ENCODE measurements around the gene HMCES.

Gene HMCES, protein sequence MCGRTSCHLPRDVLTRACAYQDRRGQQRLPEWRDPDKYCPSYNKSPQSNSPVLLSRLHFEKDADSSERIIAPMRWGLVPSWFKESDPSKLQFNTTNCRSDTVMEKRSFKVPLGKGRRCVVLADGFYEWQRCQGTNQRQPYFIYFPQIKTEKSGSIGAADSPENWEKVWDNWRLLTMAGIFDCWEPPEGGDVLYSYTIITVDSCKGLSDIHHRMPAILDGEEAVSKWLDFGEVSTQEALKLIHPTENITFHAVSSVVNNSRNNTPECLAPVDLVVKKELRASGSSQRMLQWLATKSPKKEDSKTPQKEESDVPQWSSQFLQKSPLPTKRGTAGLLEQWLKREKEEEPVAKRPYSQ

GRCh38 chr3:129278439-129278965, at the start of gene HMCES:
TSS of gene HMCES (plus strand) at chr3:129278870. CDS start at chr3:129279733, 863 bp downstream.
- DNase-seq (ENCODE audit: low read depth in 3 of 3), result peak; percentile 80 to 97 (median 86)

DNA sequence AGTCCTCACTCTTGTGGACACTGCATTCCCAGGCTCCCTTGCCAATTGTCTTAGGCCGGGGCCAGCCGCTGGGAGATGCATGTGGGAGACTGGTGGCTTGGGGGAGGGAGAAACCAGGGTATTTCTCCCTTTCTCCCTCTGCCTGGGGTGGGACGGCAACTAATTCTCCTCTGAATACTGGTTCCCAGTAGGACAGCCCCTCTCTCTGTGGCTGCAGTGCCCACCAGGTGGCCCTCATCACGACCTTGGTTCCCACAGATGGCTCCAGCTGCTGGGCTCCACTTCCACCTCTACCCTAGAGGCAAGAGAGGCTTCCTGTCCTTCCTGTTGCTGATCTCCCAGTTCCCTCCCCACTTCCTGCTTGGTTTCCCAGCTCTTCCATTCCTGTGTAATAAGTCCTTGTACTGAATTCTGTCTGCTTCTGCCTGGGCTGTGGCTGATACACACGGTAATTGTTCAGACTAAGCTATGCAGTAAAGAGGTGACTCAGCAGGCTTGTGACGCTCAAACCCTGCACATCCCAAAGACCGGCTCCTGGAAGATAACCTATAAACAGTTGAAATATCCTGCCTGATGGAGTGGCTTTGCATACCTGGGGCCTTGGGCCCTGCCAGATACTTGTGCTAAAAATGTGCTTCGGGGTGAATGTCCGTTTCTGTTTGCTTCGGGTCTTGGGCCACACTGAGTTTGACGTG, 49.6 kb upstream of the HMCES start:
- DNase-seq (ENCODE audit: low read depth in 3 of 3), result no peak

DNA sequence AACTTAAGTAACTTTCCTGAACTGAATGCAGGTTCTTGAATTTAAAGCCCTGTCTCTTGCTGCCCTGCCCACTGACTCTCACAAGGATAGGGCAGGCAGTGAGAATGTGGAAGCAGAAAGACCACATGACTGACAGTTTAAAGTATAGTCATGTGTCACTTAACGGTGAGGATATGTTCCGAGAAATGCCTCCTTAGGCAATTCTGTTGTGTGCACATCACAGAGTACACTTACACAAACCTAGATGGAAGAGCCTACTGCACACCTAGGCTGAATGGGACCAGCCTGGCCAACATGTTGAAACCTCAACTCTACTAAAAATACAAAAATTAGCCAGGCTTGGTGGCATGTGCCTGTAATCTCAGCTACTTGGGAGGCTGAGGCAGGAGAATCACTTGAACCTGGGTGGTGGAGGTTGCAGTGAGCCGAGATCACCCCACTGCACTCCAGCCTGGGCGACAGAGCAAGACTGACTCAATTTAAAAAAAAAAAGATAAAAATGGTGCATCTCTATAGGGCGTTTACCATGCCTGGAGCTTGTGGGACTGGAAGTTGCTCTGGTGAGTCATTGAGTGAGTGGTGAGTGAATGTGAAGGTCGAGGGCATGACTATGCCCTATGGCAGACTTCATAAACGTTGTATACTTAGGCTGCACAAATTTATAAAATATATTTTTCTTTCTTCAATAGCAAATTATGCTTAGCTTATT, 48.2 kb upstream of the HMCES start:
- peak in 1 of 3 donors; percentile 30 for DNase-seq (ENCODE audit: low read depth in 3 of 3)

DNA sequence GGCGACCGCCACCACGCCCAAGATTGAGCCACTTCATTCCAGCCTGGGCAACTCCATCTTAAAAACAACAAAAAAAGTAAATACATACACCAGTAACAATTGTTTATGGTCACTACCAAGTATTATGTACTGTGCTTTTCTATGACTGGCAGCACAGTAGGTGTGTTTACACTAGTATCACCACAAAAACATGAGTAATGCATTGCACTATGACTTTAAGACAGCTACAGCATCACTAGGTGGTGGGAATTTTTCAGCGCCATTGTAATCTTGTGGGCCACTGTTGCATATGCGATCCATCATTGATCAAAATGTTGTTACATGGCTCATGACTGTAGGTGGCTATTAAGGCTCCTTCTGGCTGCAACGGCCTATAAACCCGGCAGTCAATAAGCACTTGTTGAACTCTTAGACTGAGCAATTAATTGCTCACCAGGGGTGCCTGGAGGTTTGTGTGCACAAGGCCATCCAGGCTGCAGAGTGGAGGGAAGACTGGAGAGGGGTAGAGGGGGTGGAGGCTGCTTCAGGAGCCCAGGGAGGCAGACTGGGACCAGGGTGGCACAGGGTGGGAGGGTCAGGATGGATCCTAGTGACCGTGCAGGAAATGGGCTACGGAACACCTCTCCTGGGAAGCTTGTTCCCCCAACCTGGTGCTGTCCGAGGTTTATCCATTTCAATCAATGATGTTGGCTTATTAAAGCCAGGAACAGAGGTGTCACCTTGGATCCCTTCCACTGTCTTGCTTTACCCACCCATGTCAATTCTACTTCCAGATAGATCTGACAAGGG, 47.1 kb upstream of the HMCES start:
- no peak for DNase-seq (ENCODE audit: low read depth in 3 of 3)

DNA sequence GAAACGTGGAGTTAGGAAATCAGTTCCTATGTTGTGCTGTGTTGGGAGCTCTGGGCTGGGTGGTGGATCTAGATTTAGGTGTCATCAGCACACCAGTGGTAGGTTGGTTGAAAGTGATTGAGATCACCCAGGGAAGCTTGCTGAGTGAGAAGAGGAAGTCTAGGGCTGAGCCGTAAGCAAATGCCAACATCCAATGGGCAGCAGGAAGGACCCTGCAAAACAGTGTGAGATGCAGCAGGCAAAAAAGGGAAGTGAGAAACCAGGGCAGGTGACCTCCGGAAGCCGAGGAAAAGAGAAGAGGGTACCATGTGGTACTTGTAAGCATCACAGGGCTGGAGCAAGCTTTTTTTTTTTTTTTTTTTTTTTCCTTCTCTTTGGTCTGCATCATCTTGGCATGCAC, 45.1 kb upstream of the HMCES start:
- DNase-seq (ENCODE audit: low read depth in 3 of 3), result no peak

DNA sequence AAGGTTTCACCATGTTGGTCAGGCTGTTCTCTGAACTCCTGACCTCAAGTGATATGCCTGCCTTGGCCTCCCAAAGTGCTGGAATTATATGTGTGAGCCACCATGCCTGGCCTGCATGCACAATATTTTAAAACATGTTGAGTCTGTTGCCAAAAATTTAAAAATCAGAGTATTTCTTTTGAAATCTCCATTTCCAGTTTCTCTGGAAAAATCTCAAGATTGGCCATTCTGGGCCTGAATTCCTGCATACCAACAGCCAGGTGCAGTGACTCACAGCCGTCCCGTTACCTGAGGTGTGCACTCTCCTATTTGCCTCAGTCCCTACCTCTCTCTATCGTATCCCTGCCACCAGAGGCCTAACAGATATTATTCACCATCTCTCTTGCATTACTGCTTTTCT, 44.2 kb upstream of the HMCES start:
- DNase-seq (ENCODE audit: low read depth in 3 of 3), result no peak

DNA sequence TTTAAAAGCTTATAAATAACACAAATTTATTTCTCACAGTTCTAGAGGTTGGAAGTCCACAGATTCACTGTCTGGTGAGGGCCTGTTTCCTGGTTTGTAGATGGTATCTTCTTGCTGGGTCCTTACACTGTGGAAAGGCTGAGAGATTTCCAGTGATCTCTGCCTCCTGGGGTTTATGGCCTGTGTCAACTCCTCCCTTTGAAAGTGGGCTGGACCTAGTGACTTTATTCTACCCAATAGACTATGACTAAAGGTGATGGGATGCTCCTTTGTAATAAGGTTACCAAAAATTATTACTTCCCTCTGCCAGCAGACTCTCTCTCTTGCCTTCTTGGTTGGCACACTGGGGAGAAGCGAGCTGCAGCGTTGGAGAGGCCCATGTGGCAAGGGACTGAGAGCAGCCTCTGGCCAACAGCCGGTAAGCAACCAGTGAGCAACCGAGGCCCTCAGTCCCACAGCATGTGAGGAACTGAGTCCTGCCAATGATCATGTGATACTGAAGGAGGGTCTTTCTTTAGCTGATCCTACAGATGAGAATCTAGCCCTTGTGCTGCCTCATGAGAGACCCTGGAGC, 43.2 kb upstream of the HMCES start:
- DNase-seq (ENCODE audit: low read depth in 3 of 3), result no peak

GRCh38 chr3:129238945-129239705, 39.5 kb upstream of the HMCES start:
- no peak for DNase-seq (ENCODE audit: low read depth in 3 of 3)

DNA sequence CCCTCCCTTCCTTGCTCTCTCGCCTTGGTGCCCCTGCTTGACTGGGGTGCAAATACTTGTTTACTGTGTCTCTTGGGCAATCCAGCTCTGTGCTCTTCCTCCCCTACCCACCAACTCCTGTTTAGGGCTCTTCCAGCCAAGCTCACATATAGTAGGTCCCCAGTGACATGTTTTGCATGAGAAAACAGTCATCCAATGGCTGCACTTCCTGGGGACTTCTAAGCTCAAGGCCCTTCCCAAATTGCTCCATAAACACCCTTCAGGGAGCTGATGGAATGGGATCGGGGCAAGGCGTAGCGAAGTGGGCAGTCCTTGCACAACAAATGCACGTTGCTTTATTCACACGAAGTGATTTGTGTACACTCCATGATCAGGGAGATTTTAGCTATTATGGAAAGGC, 38.7 kb upstream of the HMCES start:
- DNase-seq (ENCODE audit: low read depth in 3 of 3), result no peak

DNA sequence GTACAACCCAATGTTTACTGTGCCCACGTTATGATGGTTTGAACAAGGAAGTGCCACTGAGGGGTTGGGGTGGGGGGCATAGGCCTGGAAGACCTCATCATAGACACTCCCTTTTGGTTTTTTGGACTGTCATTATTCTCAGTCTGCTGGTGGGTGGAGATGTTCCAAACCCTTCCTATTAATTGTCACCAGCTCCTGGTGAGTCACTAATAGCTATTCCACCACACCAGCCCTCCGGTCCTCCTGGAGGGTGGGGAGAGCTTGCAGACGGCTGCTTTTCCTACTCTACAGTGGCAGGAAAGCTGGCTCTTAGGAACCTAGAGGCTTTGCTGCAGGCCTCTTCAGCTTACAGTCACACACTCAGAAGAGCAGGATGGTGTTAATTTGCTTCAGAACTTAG, 38.2 kb upstream of the HMCES start:
- DNase-seq (ENCODE audit: low read depth in 3 of 3), result no peak

DNA sequence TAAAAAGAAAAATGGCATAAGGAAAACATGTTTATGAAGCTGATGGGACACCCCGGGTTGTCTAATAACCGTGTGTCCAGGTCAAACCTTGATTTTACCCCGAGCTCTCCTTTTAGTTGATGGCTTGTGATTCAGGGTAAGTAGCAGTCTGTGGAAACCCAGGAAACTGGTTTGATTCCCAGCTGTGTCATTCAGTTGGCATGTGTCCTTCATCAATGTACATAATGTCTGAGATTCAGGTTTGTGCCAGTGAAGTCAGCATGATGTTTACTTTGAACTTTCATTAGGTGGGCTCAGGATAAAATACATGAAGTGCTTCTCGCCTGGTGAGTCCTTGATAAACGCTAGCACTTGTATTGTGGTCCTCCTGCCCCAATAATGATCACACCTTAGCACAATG, 33.5 kb upstream of the HMCES start:
- no peak for DNase-seq (ENCODE audit: low read depth in 3 of 3)

GRCh38 chr3:129245641-129246306, 32.9 kb upstream of the HMCES start:
- DNase-seq (ENCODE audit: low read depth in 3 of 3), result peak; percentile 25 to 63 (median 62)

DNA sequence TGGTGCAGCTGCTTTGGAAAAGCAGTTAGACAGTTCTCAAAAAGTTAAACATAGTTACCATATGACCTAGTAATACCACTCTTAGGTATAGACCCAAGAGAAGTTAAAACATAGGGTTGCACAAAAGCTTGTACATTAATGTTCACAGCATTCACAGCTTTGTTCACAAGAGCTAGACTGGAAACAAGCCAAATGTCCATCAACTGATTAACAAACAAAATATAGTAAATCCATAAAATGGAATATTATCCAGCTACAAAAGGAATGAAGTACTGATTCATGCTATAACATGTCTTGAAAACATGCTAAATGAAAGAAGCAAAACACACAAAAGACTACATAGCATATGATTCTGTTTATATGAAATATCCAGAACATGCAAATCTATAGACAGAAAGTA, 32.0 kb upstream of the HMCES start:
- no peak for DNase-seq (ENCODE audit: low read depth in 3 of 3)

GRCh38 chr3:129248286-129248979, 30.2 kb upstream of the HMCES start:
- no peak for DNase-seq (ENCODE audit: low read depth in 3 of 3)

DNA sequence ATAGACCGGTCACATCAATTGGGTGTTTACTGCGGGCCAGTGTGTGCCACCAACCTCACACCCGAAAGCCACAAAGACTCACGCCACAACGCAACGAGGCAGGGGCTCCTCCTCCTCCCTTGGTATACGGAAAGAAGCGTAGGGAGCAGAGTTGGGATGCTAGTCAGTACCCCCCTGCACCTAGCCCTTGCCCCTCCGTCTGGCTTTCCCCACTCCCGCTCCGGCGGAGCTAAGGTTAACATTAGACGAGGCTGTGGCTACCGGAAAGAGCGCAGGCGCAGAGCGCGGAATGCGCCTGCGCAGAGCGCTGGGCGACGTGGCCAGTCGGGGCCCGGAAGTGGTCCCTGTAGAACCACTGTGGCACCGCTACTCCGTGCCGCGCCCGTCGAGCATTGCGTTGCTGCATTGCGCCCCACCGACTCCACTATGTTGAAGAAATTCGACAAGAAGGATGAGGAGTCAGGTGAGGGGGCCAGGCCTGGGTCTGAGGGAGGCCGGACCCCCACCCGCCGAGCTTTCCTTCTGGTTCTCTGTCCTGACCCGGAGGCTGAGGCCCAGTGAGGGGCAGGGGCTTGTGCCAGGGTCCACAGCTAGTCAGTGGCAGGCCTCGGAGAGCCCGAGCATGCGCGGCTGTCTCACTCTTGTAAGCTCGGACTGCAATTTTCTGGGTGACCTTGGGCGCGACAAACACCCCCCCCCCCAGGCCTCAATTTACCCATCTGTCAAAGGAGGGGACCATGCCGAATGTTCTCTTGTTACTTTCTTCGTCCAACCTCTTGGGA, 29.2 kb upstream of the HMCES start, which contains the start of gene COPG1:
Gene COPG1, plus strand, starts transcription at position 323 of the 782 bp plus-strand sequence. Its CDS starts 104 bp downstream, at position 427.
- DNase-seq (ENCODE audit: low read depth in 3 of 3), result peak; percentile 70 to 77 (median 71)

GRCh38 chr3:129252748-129253147, 25.9 kb upstream of the HMCES start:
- DNase-seq (ENCODE audit: low read depth in 3 of 3), result no peak

DNA sequence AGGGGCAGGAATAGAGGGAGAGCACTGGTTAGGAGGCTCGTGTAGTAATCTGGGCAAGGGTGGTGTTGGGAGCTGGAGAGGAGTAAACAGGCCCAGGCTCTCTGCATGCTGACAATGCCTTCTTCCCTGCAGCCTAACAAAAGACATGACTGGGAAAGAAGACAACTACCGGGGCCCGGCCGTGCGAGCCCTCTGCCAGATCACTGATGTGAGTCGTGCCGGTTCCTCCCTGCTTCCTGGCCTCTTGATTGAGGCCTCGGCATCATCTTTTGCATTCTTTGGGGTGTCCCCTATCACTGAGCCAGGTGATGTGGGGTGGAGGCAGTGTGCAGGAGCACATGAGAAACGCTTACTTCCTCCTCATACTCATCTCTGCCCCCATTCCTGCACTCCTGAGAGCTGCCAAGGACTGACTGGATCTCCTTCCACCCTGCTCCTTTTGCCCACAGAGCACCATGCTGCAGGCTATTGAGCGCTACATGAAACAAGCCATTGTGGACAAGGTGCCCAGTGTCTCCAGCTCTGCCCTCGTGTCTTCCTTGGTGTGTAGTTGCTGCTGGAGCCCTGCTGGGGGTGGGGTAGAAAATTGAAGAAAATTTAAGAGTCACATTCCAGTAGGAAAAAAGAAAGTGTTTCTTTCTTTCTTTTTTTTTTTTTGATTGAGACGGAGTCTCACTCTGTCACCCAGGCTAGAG, 24.0 kb upstream of the HMCES start:
- no peak for DNase-seq (ENCODE audit: low read depth in 3 of 3)

GRCh38 chr3:129256270-129256669, 22.4 kb upstream of the HMCES start:
- DNase-seq (ENCODE audit: low read depth in 3 of 3), result no peak
